ENCODE measurements around the gene SLC22A31.

The SLC22A31 gene

GRCh38 chr16:89199241-89200123, 855 bp downstream of the SLC22A31 start:
- Histone ChIP-seq H3K9ac (ENCODE audit: low read length) (no peak overlapping the region), H3K9me3 (ENCODE audit: insufficient read depth, low read depth, low read length) (peaks cover 7% of the 10 kb centered on the region), H2AK5ac (ENCODE audit: low read length) (no peak overlapping the region), H4K12ac (ENCODE audit: low read depth, low read length) (no peak overlapping the region), H3K4me2 (ENCODE audit: low read length) (no peak overlapping the region), H3K27me3 (ENCODE audit: insufficient read depth, low read length) (peaks cover 26% of the 10 kb centered on the region), H3K4me1 (ENCODE audit: control insufficient read depth in 1 of 2, insufficient read depth in 2 of 2, low read length in 2 of 2) (peaks cover 8 to 9% of the 10 kb centered on the region in 2 experiments), H3K27ac (ENCODE audit: low read depth, low read length) (no peak overlapping the region), H3K18ac (ENCODE audit: low read length) (no peak overlapping the region), H2BK120ac (ENCODE audit: insufficient read depth, low read length, poor library complexity) (no peak overlapping the region), H3K4ac (ENCODE audit: low read depth, low read length) (no peak overlapping the region), H3K4me3 (ENCODE audit: low read depth, low read length) (no peak overlapping the region), H3K79me1 (ENCODE audit: low read length) (no peaks in the 10 kb centered on the region), H2AFZ (ENCODE audit: insufficient read depth, low read length, poor library complexity) (no peak overlapping the region), H3K36me3 (ENCODE audit: control insufficient read depth in 1 of 2, insufficient read depth in 2 of 2, low read length in 2 of 2) (no peaks in the 10 kb centered on the region), H3K14ac (ENCODE audit: low read length) (no peak overlapping the region), H4K91ac (ENCODE audit: low read depth, low read length) (no peak overlapping the region), H3K23ac (ENCODE audit: low read length) (no peak overlapping the region), H2BK12ac (ENCODE audit: low read length) (no peak overlapping the region), H2BK5ac (ENCODE audit: low read depth, low read length, poor library complexity) (no peak overlapping the region), H4K8ac (ENCODE audit: low read depth, low read length) (no peak overlapping the region), H3K79me2 (ENCODE audit: control insufficient read depth, insufficient read depth, low read length, poor library complexity) (no peaks in the 10 kb centered on the region)
- no peak for DNase-seq
- no CpG with 5 or more reads among the region's 22 CpGs for WGBS (ENCODE audit: extremely low coverage, insufficient coverage, insufficient read length)

- no peak overlapping the region for H3K4ac ChIP-seq (ENCODE audit: low read depth, low read length)
- no peak overlapping the region for H3K18ac ChIP-seq (ENCODE audit: low read length)
- no CpG with 5 or more reads among the region's 28 CpGs for WGBS (ENCODE audit: extremely low coverage, insufficient coverage, insufficient read length)
- no peaks in the 10 kb centered on the region for H3K79me1 ChIP-seq (ENCODE audit: low read length)
- H3K27ac ChIP-seq (ENCODE audit: low read depth, low read length), result no peak overlapping the region
- no peak overlapping the region for H3K14ac ChIP-seq (ENCODE audit: low read length)
- no peak for DNase-seq
- H3K27me3 ChIP-seq (ENCODE audit: insufficient read depth, low read length), result peaks cover 26% of the 10 kb centered on the region
- peaks cover 7% of the 10 kb centered on the region for H3K9me3 ChIP-seq (ENCODE audit: insufficient read depth, low read depth, low read length)
- H2BK12ac ChIP-seq (ENCODE audit: low read length), result no peak overlapping the region
- no peak overlapping the region for H2BK120ac ChIP-seq (ENCODE audit: insufficient read depth, low read length, poor library complexity)
- no peak overlapping the region for H3K9ac ChIP-seq (ENCODE audit: low read length)
- peaks cover 8 to 9% of the 10 kb centered on the region in 2 experiments for H3K4me1 ChIP-seq (ENCODE audit: control insufficient read depth in 1 of 2, insufficient read depth in 2 of 2, low read length in 2 of 2)
- no peak overlapping the region for H2AFZ ChIP-seq (ENCODE audit: insufficient read depth, low read length, poor library complexity)
- no peak overlapping the region for H2BK5ac ChIP-seq (ENCODE audit: low read depth, low read length, poor library complexity)
- no peaks in the 10 kb centered on the region for H3K79me2 ChIP-seq (ENCODE audit: control insufficient read depth, insufficient read depth, low read length, poor library complexity)
- no peak overlapping the region for H4K8ac ChIP-seq (ENCODE audit: low read depth, low read length)
- H4K12ac ChIP-seq (ENCODE audit: low read depth, low read length), result no peak overlapping the region
- H4K91ac ChIP-seq (ENCODE audit: low read depth, low read length), result no peak overlapping the region
- H3K23ac ChIP-seq (ENCODE audit: low read length), result no peak overlapping the region
- H3K4me2 ChIP-seq (ENCODE audit: low read length), result no peak overlapping the region
- H3K36me3 ChIP-seq (ENCODE audit: control insufficient read depth in 1 of 2, insufficient read depth in 2 of 2, low read length in 2 of 2), result no peaks in the 10 kb centered on the region
- H3K4me3 ChIP-seq (ENCODE audit: low read depth, low read length), result no peak overlapping the region
- no peak overlapping the region for H2AK5ac ChIP-seq (ENCODE audit: low read length)
Measured at GRCh38 chr16:89198417-89199240, 1.7 kb downstream of the SLC22A31 start.

GRCh38 chr16:89197633-89198416, 2.5 kb downstream of the SLC22A31 start:
- no peak overlapping the region for H2BK120ac ChIP-seq (ENCODE audit: insufficient read depth, low read length, poor library complexity)
- no peak for DNase-seq
- no peak overlapping the region for H3K4me2 ChIP-seq (ENCODE audit: low read length)
- no peak overlapping the region for H3K9ac ChIP-seq (ENCODE audit: low read length)
- no CpG with 5 or more reads among the region's 26 CpGs for WGBS (ENCODE audit: extremely low coverage, insufficient coverage, insufficient read length)
- H3K79me1 ChIP-seq (ENCODE audit: low read length), result no peaks in the 10 kb centered on the region
- peaks cover 8 to 9% of the 10 kb centered on the region in 2 experiments for H3K4me1 ChIP-seq (ENCODE audit: control insufficient read depth in 1 of 2, insufficient read depth in 2 of 2, low read length in 2 of 2)
- H3K27ac ChIP-seq (ENCODE audit: low read depth, low read length), result no peak overlapping the region
- H2BK5ac ChIP-seq (ENCODE audit: low read depth, low read length, poor library complexity), result no peak overlapping the region
- no peak overlapping the region for H4K91ac ChIP-seq (ENCODE audit: low read depth, low read length)
- no peak overlapping the region for H3K14ac ChIP-seq (ENCODE audit: low read length)
- no peaks in the 10 kb centered on the region for H3K79me2 ChIP-seq (ENCODE audit: control insufficient read depth, insufficient read depth, low read length, poor library complexity)
- H3K9me3 ChIP-seq (ENCODE audit: insufficient read depth, low read depth, low read length), result peaks cover 7% of the 10 kb centered on the region
- H4K12ac ChIP-seq (ENCODE audit: low read depth, low read length), result no peak overlapping the region
- H3K4me3 ChIP-seq (ENCODE audit: low read depth, low read length), result no peak overlapping the region
- no peak overlapping the region for H4K8ac ChIP-seq (ENCODE audit: low read depth, low read length)
- H3K23ac ChIP-seq (ENCODE audit: low read length), result no peak overlapping the region
- no peak overlapping the region for H2AK5ac ChIP-seq (ENCODE audit: low read length)
- H3K4ac ChIP-seq (ENCODE audit: low read depth, low read length), result no peak overlapping the region
- no peak overlapping the region for H3K18ac ChIP-seq (ENCODE audit: low read length)
- H2AFZ ChIP-seq (ENCODE audit: insufficient read depth, low read length, poor library complexity), result no peak overlapping the region
- no peak overlapping the region for H2BK12ac ChIP-seq (ENCODE audit: low read length)
- no peaks in the 10 kb centered on the region for H3K36me3 ChIP-seq (ENCODE audit: control insufficient read depth in 1 of 2, insufficient read depth in 2 of 2, low read length in 2 of 2)
- peaks cover 22% of the 10 kb centered on the region for H3K27me3 ChIP-seq (ENCODE audit: insufficient read depth, low read length)

- Histone ChIP-seq H4K12ac (ENCODE audit: low read depth, low read length) (no peak overlapping the region), H3K14ac (ENCODE audit: low read length) (no peak overlapping the region), H2BK5ac (ENCODE audit: low read depth, low read length, poor library complexity) (no peak overlapping the region), H3K23ac (ENCODE audit: low read length) (no peak overlapping the region), H3K27ac (ENCODE audit: low read depth, low read length) (no peak overlapping the region), H3K4ac (ENCODE audit: low read depth, low read length) (no peak overlapping the region), H2BK120ac (ENCODE audit: insufficient read depth, low read length, poor library complexity) (no peak overlapping the region), H4K8ac (ENCODE audit: low read depth, low read length) (no peak overlapping the region), H3K9ac (ENCODE audit: low read length) (no peak overlapping the region), H3K4me2 (ENCODE audit: low read length) (no peak overlapping the region), H2BK12ac (ENCODE audit: low read length) (no peak overlapping the region), H4K91ac (ENCODE audit: low read depth, low read length) (no peak overlapping the region), H3K4me3 (ENCODE audit: low read depth, low read length) (no peak overlapping the region), H3K27me3 (ENCODE audit: insufficient read depth, low read length) (peaks cover 19% of the 10 kb centered on the region), H3K79me2 (ENCODE audit: control insufficient read depth, insufficient read depth, low read length, poor library complexity) (no peaks in the 10 kb centered on the region), H2AK5ac (ENCODE audit: low read length) (no peak overlapping the region), H3K4me1 (ENCODE audit: control insufficient read depth in 1 of 2, insufficient read depth in 2 of 2, low read length in 2 of 2) (peaks cover 9 to 10% of the 10 kb centered on the region in 2 experiments), H3K79me1 (ENCODE audit: low read length) (no peaks in the 10 kb centered on the region), H3K18ac (ENCODE audit: low read length) (no peak overlapping the region), H3K9me3 (ENCODE audit: insufficient read depth, low read depth, low read length) (peaks cover 3% of the 10 kb centered on the region), H3K36me3 (ENCODE audit: control insufficient read depth in 1 of 2, insufficient read depth in 2 of 2, low read length in 2 of 2) (no peaks in the 10 kb centered on the region), H2AFZ (ENCODE audit: insufficient read depth, low read length, poor library complexity) (no peak overlapping the region)
- no peak for DNase-seq
- WGBS (ENCODE audit: extremely low coverage, insufficient coverage, insufficient read length), result no CpG with 5 or more reads among the region's 13 CpGs
Measured at GRCh38 chr16:89197033-89197632, 3.2 kb downstream of the SLC22A31 start.

Measured in trophoblast cell (in vitro differentiated cells and primary cell).